ENCODE measurements around the gene APBB1IP. TPM values are rescaled to one million over a fixed set of nuclear protein-coding genes. Genes with fewer than 3 reads are reported as not detected.

The APBB1IP gene
- total RNA-seq, 4 donors from 2014 or later: 2.6 to 6.2 (median 5.1) TPM

- TF ChIP-seq POLR2A (IDR thresholded peaks at IDR 0.05; ENCODE audit: low read depth) (no peak), POLR2AphosphoS5 (IDR thresholded peaks at IDR 0.05) (no peak), EP300 (IDR thresholded peaks at IDR 0.05) (no peak), CTCF (IDR thresholded peaks at IDR 0.05) (no peak)
- Histone ChIP-seq H3K27ac (replicated peaks in 1 of 4) (no peak overlapping the region), H3K9me3 (no peaks in the 10 kb centered on the region), H3K4me3 (no peak overlapping the region), H3K4me1 (no peaks in the 10 kb centered on the region), H3K36me3 (no peaks in the 10 kb centered on the region), H3K27me3 (no peaks in the 10 kb centered on the region)
- peak; percentile 62 for DNase-seq (ENCODE audit: extremely low spot score)
- intact Hi-C loops (cut with DNase I): no loop called here
- 61% methylated on average over 3 of the region's 3 CpGs for WGBS
These were observed 11.6 kb downstream of the APBB1IP start for GRCh38 chr10:26449726-26450125.

- Histone ChIP-seq H3K36me3 (no peaks in the 10 kb centered on the region), H3K9me3 (no peaks in the 10 kb centered on the region), H3K27me3 (no peaks in the 10 kb centered on the region), H3K4me3 (no peak overlapping the region), H3K27ac (replicated peaks in 1 of 4) (no peak overlapping the region), H3K4me1 (no peaks in the 10 kb centered on the region)
- 14% methylated on average over 4 of the region's 4 CpGs for WGBS
- TF ChIP-seq POLR2A (IDR thresholded peaks at IDR 0.05; ENCODE audit: low read depth): no peak
- no peak for TF ChIP-seq CTCF (IDR thresholded peaks at IDR 0.05)
- intact Hi-C loops (cut with DNase I): no loop called here
- DNase-seq (ENCODE audit: extremely low spot score): no peak
These were observed 13.8 kb downstream of the APBB1IP start for GRCh38 chr10:26451903-26452302.

GRCh38 chr10:26453850-26454249, 15.7 kb downstream of the APBB1IP start:
- 65% methylated on average over 2 of the region's 2 CpGs for WGBS
- intact Hi-C loops (cut with DNase I): no loop called here
- TF ChIP-seq EP300 (IDR thresholded peaks at IDR 0.05): no peak
- TF ChIP-seq CTCF (IDR thresholded peaks at IDR 0.05): no peak
- no peak for TF ChIP-seq POLR2A (IDR thresholded peaks at IDR 0.05; ENCODE audit: low read depth)
- no peak for TF ChIP-seq POLR2AphosphoS5 (IDR thresholded peaks at IDR 0.05)
- no peaks in the 10 kb centered on the region for H3K4me1 ChIP-seq
- no peak overlapping the region for H3K27ac ChIP-seq (replicated peaks in 1 of 4)
- H3K9me3 ChIP-seq: no peaks in the 10 kb centered on the region
- DNase-seq (ENCODE audit: extremely low spot score): no peak
- H3K4me3 ChIP-seq: no peak overlapping the region
- H3K36me3 ChIP-seq: no peaks in the 10 kb centered on the region
- no peaks in the 10 kb centered on the region for H3K27me3 ChIP-seq

- Histone ChIP-seq H3K4me3 (no peak overlapping the region), H3K36me3 (no peaks in the 10 kb centered on the region), H3K9me3 (no peaks in the 10 kb centered on the region), H3K27ac (replicated peaks in 1 of 4) (no peak overlapping the region), H3K4me1 (no peaks in the 10 kb centered on the region), H3K27me3 (no peaks in the 10 kb centered on the region)
- TF ChIP-seq POLR2A (IDR thresholded peaks at IDR 0.05; ENCODE audit: low read depth): no peak
- TF ChIP-seq POLR2AphosphoS5 (IDR thresholded peaks at IDR 0.05): no peak
- no peak for TF ChIP-seq EP300 (IDR thresholded peaks at IDR 0.05)
- no peak for TF ChIP-seq CTCF (IDR thresholded peaks at IDR 0.05)
- peak; percentile 24 for DNase-seq (ENCODE audit: extremely low spot score)
- WGBS: 71% methylated on average over 2 of the region's 2 CpGs
- intact Hi-C loops (cut with DNase I): no loop called here
These were observed 16.8 kb downstream of the APBB1IP start for GRCh38 chr10:26454891-26455290.

GRCh38 chr10:26455567-26456315, 17.6 kb downstream of the APBB1IP start:
- Histone ChIP-seq H3K9me3 (no peaks in the 10 kb centered on the region), H3K4me3 (no peak overlapping the region), H3K4me1 (no peaks in the 10 kb centered on the region), H3K27ac (replicated peaks in 1 of 4) (no peak overlapping the region), H3K27me3 (no peaks in the 10 kb centered on the region), H3K36me3 (no peaks in the 10 kb centered on the region)
- 71% methylated on average over 7 of the region's 7 CpGs for WGBS
- no peak for TF ChIP-seq POLR2A (IDR thresholded peaks at IDR 0.05; ENCODE audit: low read depth)
- TF ChIP-seq EP300 (IDR thresholded peaks at IDR 0.05): no peak
- no peak for TF ChIP-seq POLR2AphosphoS5 (IDR thresholded peaks at IDR 0.05)
- TF ChIP-seq CTCF (IDR thresholded peaks at IDR 0.05): no peak
- intact Hi-C loops (cut with DNase I): no loop called here
- DNase-seq (ENCODE audit: extremely low spot score): peak; percentile 26

Measured in esophagus muscularis mucosa (tissue), 4 donors.